Measurements from ENCODE around the gene RSPH1. TPM values are rescaled to one million over a fixed set of nuclear protein-coding genes. Genes with fewer than 3 reads are reported as not detected.

Gene RSPH1
- total and polyA plus RNA-seq, 2 of the 8 experiments (the other 6 are each of a cell fraction or from before 2014, with no cell fraction given): 0.24 TPM; not detected in 1

GRCh38 chr21:42440187-42440792, 55.7 kb downstream of the RSPH1 start (continued):
- TF ChIP-seq BCL11A (IDR thresholded peaks at IDR 0.05; ENCODE audit: low read depth in 2 of 2, low read length in 2 of 2) (no peak), HDAC2 (IDR thresholded peaks at IDR 0.05; ENCODE audit: borderline replicate concordance in 1 of 2, low read depth in 2 of 2, low read length in 2 of 2) (no peak), MAX (IDR thresholded peaks at IDR 0.05) (no peak)

All from H1 (cell line).